Fibroblast of skin of left quadriceps (primary cell): ENCODE results near the gene PAFAH1B1.
"Not testable (repeated sequence)": the region's sequence is repeated elsewhere in the genome, so short reads cannot be mapped to it uniquely, and the experiment has no call there.

Source experiments
- DNase-seq, 2 experiments: peaks; one replicate each; pipeline ENCODE4 v3.0.0-alpha.2; 2013; ENCODE audit warnings: low read depth in 2 of 2

The PAFAH1B1 gene

GRCh38 chr17:2594722-2595599, 1.5 kb downstream of the PAFAH1B1 start:
- no peak for DNase-seq

DNA sequence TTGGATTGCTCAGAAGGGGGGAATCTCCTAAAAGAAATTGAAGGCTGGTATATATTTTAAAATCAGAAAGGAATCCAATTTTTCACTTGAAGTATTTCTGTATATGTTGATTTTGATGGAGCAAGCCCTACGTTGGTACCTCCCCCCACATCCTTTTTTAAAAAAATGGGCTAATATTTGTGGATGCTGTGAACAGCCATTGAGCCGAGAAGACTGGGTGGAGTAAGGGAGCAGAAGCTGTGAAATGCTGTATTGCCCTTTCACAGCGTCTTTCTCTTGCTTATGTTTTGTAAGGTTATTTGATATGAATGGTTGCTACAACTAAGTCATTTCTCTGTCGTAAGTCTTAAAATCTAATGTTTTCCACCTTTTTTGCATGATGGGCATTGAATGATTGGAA, 2.3 kb downstream of the PAFAH1B1 start:
- no peak for DNase-seq

DNA sequence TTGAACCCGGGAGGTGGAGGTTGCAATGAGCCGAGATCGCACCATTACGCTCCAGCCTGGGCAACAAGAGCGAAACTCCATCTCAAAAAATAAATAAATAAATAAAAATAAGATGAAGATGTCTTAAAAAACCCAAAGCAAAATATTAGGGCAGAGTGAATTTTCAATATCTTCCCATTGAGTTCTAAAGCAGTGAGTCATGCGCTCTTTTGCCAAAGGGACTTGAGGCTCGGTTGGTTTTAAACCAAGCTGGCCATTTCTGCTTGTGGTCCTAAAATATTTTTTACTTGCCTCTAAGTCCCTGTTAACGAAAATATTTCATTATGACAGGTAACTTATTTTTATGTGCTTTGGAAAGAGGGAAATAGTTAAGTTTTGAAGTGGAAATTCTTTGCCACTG, 4.7 kb downstream of the PAFAH1B1 start:
- peak; percentile 12 to 36 for DNase-seq

DNA sequence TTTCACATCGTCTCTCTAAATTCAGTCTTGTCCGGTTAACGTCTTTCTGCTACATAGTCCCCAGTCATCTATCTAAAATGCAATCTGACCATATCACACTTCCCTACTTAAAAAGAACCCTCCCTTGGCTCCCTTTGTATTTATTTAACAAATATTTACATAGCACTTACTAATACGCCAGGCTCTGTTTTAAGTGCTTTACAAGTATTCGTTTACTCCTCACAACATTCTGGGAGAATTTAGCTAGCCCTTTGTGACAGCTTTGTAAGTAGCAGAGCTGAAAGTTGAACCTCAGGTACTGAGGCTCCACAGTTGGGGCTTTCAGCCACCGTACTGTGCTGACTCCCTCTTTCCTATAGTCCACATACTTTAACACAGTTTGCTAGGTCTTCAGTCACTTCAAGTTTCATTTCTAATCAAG, 9.2 kb downstream of the PAFAH1B1 start:
- DNase-seq: no peak

GRCh38 chr17:2608350-2608913, 15.0 kb downstream of the PAFAH1B1 start:
- no peak for DNase-seq

DNA sequence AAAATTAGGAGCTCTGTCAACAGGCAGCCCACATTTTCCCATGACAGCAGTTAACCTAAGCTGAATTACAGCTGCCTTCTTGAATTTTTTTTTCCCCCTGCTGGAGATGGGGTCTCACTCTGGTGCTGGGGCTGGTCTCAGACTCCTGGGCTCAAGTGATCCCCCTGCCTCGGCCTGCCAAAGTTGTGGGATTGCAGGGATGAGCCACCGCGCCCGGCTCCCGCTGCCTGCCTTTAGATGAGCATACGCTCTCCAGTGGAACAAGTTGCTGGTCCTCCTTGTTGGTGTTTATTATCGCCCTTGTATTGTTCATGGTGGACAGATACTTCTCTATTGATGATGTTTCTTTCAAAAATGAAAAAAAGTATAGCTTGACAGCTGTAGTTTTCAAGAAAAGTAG, 15.6 kb downstream of the PAFAH1B1 start:
- DNase-seq: no peak

DNA sequence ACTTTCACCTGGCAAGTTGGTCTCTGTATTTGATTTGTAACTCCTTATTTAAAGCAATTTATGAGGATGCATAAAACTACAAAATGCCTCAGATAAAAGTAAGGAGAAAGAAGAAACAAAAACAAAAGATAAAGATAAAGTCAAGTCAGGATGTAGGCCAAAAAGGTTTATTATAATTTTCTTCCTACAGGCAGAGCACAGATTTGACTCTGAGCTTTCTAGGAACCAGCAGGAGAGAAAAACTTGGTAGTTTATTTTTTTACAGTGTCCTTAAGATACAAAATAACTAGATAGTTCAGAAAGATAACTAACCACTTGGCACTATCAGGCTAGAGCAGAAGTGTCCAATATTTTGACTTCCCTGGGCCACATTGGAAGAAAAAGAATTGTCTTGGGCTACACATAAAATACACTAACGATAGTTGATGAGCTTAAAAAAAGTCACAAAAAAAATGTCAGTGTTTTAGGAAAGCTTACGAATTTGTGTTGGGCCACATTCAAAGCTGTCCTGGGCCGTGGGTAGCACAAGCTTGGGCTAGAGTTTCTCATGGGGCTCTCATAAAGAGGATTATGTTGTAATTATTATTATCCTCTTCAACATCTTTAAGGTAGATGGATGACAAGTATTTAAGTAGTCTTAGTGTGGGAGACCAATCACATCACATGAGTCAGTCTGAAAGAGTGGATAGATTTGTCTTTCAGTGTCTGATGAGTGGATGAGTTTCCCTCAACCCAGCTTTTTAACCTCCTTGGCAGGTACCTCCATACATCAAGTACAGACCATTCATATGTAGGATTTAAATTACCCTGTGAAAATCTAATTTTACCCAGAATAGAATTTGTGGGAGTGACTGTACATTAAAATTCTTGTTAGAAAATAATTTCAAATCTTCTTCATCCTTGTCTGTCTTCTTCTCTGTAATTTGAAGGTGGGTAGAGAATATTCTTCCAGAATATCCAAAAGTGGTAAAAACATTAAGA, 17.0 kb downstream of the PAFAH1B1 start:
- no peak for DNase-seq

DNA sequence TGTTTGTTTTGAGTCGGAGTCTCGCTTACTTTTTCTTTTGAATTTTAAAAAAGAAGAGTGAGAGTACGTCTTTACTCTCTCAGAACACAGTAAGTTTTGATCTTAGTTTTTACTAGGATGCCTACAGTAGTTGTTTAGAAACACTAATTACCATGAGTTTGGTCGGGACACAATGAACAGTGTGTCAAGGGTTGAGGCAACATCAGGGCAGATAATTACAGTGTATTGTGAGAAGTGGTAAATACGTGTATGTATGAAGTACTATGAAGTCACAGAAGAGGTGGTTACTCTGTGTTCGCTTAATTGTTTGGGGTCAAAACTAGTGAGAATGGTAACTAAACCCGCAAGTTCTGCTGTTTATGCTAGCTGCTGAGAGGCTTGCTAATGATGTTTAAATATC, 18.2 kb downstream of the PAFAH1B1 start:
- DNase-seq: no peak

- DNase-seq: no peak
These were observed 19.2 kb downstream of the PAFAH1B1 start for GRCh38 chr17:2612630-2613029.

- no peak for DNase-seq
These were observed 19.8 kb downstream of the PAFAH1B1 start for GRCh38 chr17:2613089-2613808.

- no peak for DNase-seq
These were observed 22.4 kb downstream of the PAFAH1B1 start for GRCh38 chr17:2615882-2616281.

DNA sequence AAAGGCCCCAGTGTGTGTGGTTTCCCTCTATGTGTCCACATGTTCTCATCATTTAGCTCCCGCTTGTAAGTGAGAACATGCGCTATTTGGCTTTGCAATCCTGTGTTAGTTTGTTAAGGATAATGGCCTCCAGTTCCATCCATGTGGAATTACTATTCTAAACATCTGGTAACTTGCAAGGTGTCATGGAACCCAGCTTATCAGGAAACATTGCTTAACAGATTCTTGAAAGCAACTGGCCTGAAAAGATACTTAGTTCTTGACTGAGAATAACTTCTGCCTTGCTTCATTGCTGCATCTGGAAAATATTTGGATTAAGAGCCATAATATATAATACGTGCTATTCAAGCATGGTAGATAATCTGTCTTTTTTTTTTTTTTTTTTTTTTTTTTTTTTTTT, 27.8 kb downstream of the PAFAH1B1 start:
- no peak for DNase-seq

GRCh38 chr17:2621951-2622405, 28.5 kb downstream of the PAFAH1B1 start:
- DNase-seq: not testable (repeated sequence)

GRCh38 chr17:2622721-2623301, 29.4 kb downstream of the PAFAH1B1 start:
- not testable (repeated sequence) for DNase-seq

DNA sequence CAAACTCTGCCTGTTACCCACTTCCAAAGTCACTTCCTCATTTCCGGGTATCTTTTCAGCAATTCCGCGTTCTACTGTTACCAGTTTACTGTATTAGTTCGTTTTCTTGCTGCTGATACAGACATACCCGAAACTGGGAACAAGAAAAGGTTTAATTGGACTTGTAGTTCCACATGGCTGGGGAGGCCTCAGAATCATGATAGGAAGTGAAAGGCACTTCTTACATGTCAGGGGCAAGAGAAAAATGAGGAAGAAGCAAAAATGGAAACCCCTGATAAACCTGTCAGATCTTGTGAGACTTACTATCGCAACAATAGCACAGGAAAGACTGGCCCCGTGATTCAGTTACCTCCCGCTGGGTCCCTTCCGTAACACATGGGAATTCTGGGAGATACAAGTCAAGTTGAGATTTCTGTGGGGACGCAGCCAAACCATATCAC, 30.9 kb downstream of the PAFAH1B1 start:
- DNase-seq: no peak

- DNase-seq: not testable (repeated sequence)
These were observed 33.3 kb downstream of the PAFAH1B1 start for GRCh38 chr17:2626626-2627219.

DNA sequence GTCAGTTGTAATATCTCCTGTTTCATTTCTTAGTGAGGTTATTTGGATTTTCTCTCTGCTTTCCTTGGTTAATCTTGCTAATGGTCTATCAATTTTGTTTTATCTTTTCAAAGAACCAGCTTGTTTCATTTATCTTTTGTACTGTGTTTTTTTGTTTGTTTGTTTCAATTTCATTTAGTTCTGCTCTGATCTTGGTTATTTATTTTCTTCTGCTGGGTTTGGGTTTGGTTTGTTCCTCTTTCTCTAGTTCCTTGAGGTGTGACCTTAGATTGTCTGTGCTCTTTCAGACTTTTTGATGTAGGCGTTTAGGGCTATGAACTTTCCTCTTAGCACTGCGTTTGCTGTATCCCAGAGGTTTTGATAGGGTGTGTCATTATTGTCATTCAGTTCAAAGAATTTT, 35.5 kb downstream of the PAFAH1B1 start:
- not testable (repeated sequence) for DNase-seq

GRCh38 chr17:2631211-2631610, 37.8 kb downstream of the PAFAH1B1 start:
- no peak for DNase-seq

GRCh38 chr17:2634361-2634960, 41.0 kb downstream of the PAFAH1B1 start:
- DNase-seq: no peak

- no peak for DNase-seq
These were observed 41.8 kb downstream of the PAFAH1B1 start for GRCh38 chr17:2635241-2635640.
